DMS 273 treated with DMSO at 0.1 percent for 48 hours (cell line): ENCODE data around the gene IDNK.

Experiments used
- DNase-seq: peaks from one replicate; lab custom pipeline; 2025; lab: John Stamatoyannopoulos, UW

IDNK gene

DNA sequence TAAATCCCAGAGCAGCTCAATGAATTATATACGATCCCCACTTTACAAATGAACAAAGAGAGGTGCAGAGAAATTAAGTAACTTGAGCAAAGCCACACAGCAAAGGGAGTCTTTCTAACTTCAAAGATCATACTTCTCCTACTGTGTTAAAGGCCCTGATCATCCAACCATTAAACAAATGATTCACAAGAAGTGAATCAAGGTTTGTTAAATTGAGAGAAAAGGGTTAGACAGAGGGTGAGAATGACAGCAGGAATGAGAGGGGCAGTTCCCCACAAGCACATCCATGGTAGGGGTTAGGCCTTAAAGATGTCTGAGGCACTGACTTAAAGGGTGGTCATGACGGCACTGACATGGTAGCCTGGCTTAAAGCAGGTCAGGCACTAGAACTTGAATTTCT lies 10.7 kb downstream of the IDNK start:
- DNase-seq = no peak

- no peak for DNase-seq
Observed at GRCh38 chr9:83636813-83637212, 13.9 kb downstream of the IDNK start.

DNA sequence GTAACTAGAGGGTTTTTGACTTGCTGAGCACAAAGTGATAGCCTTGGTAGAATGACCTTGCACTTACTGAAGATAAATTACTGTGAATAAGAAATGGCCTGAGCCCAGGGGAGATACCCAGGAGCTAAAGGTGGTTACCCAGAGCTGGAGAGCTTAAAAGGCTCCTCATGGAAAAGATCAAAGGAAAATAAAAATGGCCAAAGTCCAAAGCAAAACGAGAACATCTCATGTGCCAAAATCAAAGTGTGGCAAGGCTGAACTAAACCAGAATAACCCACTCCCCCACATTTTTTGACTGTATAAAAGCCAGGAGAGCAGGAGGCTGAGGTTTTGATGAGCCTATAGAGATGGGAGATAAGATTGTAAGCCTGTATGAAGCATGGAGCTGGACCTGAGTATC lies 14.4 kb downstream of the IDNK start:
- no peak for DNase-seq

DNA sequence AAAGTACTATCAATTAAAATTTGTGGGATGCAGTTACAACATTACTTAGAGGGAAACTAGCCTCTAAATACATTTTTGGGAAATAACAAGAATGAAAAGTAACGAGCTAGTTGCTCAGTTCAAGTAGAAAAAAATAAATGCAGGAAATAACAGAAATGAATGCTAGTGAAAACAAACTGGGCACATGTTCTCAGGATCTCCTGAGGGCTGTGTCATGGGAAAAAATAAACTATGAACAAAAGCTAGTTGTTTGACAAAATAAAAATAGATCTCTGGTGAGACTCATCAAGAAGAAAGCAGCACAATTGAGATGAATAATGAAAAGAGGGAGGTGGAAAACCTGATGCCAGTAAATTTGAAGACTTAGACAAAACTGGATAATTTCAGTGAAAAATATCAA lies 16.3 kb downstream of the IDNK start:
- no peak for DNase-seq

GRCh38 chr9:83642793-83643192 lies 19.9 kb downstream of the IDNK start:
- no peak for DNase-seq

DNA sequence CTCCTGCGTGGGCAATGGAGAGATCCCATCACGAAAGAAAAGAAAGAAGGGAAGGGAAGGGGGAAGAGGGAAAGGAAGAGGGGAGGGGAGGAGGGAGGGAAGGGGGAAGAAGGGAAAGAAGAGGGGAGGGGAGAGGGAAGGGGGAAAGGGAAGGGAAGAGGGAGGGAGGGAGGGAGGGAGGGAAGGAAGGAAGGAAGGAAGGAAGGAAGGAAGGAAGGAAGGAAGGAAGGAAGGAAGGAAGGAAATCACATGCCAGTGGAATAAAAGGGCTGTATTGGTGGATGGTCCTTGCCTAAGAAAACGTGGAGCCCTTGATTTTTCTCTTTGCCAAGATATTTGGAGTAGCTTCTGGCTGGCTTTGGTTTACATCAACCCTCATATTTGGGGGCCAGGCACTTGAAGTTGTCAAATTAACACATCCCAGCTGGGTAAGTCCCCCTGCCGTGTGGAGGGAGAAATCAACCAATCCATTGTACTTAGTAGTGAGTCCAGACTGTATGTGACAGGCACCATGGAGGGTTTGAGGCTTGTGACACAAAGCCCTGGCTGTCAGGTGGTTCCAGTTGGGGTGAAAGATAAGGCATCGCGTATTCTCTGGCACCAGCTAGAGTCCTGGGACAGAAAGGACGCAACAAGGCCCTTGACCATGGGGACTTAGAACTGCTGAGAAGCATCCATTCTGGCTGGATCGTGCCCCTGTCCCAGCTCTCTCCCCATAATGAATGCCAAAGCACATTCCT lies 23.7 kb downstream of the IDNK start:
- no peak for DNase-seq

- peak; percentile 20 for DNase-seq
Observed at GRCh38 chr9:83649080-83649479, 26.1 kb downstream of the IDNK start.

DNA sequence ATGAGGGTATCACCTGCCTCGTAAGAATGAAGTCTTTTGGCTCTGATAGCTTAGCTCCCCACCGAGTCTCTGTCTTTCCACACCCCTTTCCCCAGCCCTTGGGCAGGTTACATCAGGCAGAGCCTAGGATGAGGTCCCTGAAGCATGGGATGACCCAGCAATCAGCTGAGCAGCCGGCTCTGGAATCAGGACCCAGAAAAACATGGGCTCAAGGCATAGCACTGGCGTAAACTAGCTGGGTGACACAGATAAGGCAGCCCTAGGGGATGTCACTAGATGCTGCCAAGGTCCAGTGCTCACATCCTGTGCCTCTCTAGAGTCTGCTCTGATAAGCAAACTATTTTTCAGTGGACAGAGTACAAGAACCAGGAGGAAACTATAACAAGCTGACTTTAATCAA lies 26.6 kb downstream of the IDNK start:
- DNase-seq = no peak

- no peak for DNase-seq
Observed at GRCh38 chr9:83651558-83651957, 28.6 kb downstream of the IDNK start.

DNA sequence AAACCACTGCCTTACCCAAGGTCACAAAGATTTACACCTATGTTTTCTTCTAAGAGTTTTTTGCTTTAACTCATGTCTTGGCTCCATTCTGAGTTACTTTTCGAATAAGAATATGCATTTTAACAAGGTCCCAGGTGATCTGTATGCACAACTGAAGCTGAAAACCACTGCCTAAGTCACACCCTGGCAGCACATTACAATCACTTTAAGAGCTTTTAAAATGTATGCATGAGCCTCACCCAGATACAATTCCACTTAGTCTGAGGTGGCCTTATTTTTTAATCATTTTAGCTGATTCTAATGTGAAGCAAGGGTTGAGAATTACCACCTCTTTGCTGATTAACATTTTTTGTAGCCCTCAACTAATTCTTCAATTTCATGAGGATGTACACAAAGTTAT lies 29.5 kb downstream of the IDNK start:
- no peak for DNase-seq

- no peak for DNase-seq
Observed at GRCh38 chr9:83655433-83655832, 32.5 kb downstream of the IDNK start.

- DNase-seq = no peak
Observed at GRCh38 chr9:83656032-83656680, 33.2 kb downstream of the IDNK start.

DNA sequence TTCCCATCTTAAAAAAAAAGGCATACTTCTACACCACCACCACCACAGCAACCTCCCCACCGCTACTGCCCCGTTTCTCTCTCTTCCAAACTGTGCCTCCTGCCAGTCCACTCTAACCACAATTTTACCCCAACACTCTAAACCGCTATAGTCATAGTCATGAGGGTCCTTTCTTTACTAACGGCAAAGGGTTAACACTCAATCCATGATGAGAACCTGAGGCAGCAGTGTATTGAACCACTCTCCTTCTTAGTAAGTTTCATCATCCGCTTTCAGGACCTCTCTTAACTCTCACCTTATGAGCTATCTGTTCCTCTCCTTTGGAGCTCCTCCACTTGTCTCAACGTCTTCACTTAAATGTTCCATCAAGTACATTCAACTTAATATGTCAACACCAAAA lies 34.0 kb downstream of the IDNK start:
- DNase-seq = no peak

DNA sequence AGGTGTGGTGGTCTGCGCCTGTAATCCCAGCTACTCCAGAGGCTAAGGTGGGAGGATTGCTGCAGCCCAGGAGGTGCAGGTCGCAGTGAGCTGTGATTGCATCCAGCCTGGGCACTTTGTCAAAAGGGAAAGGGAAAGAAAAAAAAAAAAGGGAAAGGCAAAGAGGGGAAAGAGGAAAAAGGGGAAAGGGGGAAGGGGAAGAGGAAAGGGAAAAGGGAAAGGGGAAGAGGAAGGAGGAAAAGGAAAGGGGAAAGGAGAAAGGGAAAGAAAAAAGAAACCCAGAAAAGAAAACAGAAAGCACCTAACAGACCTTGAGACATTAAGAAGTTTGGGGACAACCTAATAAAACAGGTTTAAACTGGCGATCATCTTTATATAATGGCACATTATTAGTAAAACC lies 40.0 kb downstream of the IDNK start:
- DNase-seq = no peak

DNA sequence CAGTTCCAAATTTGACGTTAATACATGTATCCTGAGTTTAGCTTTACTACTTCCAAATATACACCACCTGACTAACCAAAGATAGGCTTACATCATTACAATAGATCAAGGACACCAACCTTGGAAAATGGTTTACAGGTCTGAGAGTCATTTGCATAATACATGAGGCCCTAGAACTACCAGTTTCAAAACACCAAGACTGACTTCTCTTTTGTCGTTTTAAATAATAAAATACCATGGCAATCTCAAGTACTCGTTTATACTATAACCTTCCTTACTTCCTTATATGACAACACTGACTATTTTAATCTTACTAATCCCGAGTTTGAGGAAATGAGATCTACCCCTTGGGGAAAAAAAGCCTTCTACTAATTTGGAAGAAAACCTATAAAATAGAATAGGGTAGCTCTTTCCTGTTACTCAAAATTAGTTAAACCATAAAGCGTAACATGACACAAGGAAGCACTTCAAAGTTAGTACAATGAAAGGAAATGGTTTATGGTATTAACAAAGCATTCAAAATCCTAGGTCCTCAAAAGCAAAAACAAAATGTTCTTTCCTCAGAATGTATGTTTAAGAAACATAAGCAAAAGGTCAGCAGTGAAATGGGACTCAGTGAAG lies 42.7 kb downstream of the IDNK start:
- DNase-seq = no peak

- DNase-seq = no peak
Observed at GRCh38 chr9:83669067-83669466, 46.1 kb downstream of the IDNK start.

- DNase-seq = no peak
Observed at GRCh38 chr9:83670381-83670780, 47.4 kb downstream of the IDNK start.

- no peak for DNase-seq
Observed at GRCh38 chr9:83671451-83671850, 48.5 kb downstream of the IDNK start.

DNA sequence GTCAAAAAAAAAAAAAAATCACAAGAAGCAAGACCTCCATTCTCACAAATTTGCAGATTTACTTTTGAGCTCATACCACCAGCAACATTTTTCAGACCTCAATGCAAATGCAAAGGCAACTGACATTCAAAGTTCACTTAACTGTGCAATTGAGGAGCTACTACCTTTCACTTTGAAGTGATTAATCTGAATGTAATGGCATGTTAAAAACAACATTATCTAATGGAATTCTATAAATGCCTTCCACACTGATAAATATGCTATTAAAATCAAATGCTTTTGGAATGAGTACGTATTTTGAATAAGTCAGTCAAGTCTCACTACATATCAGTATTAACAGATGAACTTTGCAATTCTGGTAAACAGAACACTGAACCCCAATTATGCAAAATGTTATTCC lies 52.5 kb downstream of the IDNK start:
- DNase-seq = no peak

DNA sequence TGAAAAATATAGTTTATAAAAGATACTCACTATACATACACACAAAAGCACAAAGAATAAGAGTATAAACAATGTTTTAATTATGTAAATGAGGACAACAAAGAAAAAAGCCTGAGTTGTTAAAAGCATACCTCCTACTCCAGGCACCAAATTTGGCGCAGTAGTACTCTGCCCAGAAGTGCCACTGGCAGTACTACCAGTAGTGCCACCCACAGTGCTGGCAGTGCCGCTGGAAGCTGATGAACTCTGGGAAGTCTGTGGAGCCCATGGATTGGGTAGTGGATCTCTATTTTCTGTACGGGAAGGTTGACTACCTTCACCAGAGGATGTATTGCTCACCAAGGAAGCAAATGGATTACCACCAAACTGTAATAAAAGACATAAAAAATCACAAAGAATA lies 54.7 kb downstream of the IDNK start:
- no peak for DNase-seq

- DNase-seq = no peak
Observed at GRCh38 chr9:83680233-83680632, 57.3 kb downstream of the IDNK start.

DNA sequence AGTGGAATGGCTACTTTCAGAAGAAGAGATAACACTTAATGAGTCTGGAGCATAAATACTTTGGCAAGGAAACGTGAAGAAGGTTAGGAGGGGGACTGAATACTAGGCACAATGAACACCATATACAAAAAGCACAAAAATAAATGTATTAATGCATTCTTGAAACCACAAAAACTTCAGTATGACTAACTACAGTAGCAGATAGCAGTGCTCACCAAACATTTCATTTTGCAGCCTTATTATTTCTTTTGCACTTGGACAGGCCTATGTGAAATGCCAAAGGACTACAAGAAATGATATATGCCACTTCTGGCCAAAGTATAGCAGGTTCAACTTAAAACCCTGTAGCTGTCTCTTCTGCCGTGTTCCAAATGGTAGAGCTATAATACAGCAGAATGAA lies 58.5 kb downstream of the IDNK start:
- DNase-seq = no peak

GRCh38 chr9:83688921-83689320 lies 66.0 kb downstream of the IDNK start:
- no peak for DNase-seq

DNA sequence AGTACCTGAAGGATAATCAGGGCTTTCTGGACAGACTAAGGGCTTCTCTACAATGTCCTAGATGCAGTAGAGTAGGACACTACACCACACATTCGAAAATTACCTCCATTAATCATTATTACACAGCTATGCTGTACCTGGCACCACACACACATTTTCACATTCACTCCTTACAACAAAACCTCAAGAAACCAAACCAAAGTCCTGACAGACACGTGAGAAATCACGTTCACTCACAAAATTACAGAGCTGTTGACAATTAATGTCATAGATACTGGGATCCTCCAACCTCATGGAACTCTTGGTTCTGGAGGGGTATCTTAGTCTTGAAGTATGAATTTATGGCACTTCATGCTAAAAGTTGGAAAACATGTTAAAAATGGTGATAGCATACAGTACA lies 68.5 kb downstream of the IDNK start:
- DNase-seq = no peak
